GM12874 (cell line): Measurements from ENCODE around the gene RALGDS.

Experiments used
- TF ChIP-seq, protein P1 (sequence below): IDR thresholded peaks from 2 replicates; pipeline ENCODE4 v1.5.1; 2011; ENCODE audit warnings: low read depth, mild to moderate bottlenecking, control low read depth, low read length, moderate library complexity; ENCODE audit not compliant: insufficient read depth

Gene RALGDS

DNA sequence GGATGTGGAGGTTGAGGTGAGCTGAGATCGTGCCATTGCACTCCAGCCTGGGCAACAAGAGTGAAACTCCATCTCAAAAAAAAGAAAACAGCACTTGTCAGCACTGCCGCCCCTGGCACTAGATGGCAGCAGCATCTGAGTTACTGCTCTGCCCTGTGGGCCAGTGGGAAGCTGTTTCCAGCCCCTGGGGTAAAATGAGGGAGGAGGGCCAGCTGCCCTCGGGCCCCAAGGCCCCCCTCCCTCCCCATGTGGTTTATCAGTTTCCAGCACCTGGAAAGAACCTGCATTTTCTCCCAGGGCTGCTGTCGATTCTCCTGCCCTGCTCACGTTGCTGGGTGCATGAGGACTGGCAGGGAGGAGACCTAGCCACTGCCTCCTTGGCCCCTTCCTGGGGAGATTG lies 72.4 kb downstream of the RALGDS start:
- TF ChIP-seq, protein P1, sequence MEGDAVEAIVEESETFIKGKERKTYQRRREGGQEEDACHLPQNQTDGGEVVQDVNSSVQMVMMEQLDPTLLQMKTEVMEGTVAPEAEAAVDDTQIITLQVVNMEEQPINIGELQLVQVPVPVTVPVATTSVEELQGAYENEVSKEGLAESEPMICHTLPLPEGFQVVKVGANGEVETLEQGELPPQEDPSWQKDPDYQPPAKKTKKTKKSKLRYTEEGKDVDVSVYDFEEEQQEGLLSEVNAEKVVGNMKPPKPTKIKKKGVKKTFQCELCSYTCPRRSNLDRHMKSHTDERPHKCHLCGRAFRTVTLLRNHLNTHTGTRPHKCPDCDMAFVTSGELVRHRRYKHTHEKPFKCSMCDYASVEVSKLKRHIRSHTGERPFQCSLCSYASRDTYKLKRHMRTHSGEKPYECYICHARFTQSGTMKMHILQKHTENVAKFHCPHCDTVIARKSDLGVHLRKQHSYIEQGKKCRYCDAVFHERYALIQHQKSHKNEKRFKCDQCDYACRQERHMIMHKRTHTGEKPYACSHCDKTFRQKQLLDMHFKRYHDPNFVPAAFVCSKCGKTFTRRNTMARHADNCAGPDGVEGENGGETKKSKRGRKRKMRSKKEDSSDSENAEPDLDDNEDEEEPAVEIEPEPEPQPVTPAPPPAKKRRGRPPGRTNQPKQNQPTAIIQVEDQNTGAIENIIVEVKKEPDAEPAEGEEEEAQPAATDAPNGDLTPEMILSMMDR, result peak; percentile 48
